Right hindlimb (tissue), 1 donor: Measurements from ENCODE around the gene BMPR2.
"Not testable (repeated sequence)": the region's sequence is repeated elsewhere in the genome, so short reads cannot be mapped to it uniquely, and the experiment has no call there.

Experiments
- DNase-seq: peaks from one replicate; pipeline ENCODE4 v3.0.0-alpha.2; 2018

The BMPR2 gene

DNA sequence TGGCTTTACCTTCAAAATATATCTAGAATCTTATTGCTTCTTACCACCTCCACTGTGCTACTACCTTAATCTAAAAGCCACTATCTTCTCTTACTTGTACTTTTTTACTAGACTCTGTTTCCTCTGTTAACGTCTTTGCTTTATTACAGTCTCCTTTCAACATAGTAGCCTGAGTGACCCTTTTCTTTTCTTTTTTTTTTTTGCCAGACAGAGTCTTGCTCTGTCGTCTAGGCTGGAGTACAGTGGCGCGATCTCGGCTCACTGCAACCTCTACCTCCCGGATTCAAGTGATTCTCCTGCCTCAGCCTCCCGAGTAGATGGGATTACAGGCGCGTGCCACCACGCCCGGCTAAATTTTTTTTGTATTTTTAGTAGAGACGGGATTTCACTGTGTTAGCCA lies 10.4 kb downstream of the BMPR2 start:
- DNase-seq = not testable (repeated sequence)

- no peak for DNase-seq
Measured at GRCh38 chr2:202387608-202388342, 11.6 kb downstream of the BMPR2 start.

GRCh38 chr2:202400941-202401340 lies 24.8 kb downstream of the BMPR2 start:
- no peak for DNase-seq

DNA sequence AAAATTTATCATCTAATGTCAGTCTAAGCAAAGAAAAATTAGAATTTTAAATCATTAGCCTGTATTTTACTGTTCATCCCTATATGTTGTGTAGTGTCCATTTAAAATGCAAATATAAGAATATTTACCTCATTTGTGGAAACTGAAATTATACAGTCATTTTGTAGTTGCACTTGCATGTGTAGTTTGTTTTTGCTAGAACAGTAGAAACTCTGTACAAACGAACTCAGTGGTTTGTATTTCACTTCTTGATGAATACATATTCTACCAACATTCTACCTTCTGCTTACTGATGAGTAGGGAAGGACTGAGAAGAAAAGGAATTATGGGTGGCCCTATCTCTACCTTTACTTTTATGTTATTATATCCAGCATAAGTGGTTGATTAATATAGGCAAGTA lies 29.7 kb downstream of the BMPR2 start:
- no peak for DNase-seq

GRCh38 chr2:202406445-202406978 lies 30.4 kb downstream of the BMPR2 start:
- no peak for DNase-seq

DNA sequence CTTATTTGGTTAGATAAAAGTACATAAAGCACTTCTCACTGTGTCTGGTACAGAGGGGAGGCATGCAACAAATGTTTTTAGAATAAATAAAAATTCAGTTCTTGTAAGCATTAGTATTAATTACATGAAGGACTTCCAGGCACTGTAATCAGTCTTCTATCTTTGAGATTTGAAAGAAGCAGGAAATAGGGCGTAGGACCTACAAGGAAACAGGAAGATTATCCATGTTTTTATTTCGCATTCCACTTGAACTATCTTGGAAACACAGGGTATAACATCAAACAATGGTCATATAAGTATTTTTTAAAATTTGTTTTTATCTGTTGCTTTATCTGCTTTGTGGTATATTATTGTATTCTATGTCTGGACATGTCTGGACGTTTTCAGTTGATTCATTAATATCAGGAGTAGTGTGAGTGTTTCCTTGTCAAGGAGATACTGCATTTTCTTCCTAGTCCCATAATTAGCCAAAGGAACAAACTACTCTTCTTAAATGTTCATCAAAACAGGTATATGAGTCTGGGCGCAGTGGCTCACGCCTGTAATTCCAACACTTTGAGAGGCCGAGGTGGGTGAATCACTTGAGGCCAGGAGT lies 32.5 kb downstream of the BMPR2 start:
- DNase-seq = no peak

GRCh38 chr2:202410092-202410491 lies 34.0 kb downstream of the BMPR2 start:
- no peak for DNase-seq

GRCh38 chr2:202411097-202411496 lies 35.0 kb downstream of the BMPR2 start:
- no peak for DNase-seq

- no peak for DNase-seq
Measured at GRCh38 chr2:202418027-202418426, 41.9 kb downstream of the BMPR2 start.

DNA sequence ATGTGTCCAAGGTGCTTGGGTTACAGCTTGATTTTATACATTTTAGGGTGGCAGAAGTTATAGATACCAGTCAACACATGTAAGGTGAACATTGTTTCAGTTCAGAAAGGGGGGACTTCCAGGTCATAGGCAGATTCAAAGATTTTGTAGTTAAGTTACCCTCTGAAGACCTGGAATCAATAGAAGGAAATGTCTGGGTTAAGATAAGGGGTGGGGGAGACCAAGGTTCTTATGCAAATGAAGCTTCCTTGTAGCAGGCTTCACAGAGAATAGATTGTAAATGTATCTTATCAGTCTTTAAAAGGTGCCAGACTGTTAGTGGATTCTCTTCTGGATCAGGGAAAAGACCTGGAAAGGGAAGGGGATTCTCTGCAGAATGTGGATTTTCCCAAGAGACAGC lies 42.4 kb downstream of the BMPR2 start:
- DNase-seq = no peak

GRCh38 chr2:202423139-202423538 lies 47.0 kb downstream of the BMPR2 start:
- no peak for DNase-seq

DNA sequence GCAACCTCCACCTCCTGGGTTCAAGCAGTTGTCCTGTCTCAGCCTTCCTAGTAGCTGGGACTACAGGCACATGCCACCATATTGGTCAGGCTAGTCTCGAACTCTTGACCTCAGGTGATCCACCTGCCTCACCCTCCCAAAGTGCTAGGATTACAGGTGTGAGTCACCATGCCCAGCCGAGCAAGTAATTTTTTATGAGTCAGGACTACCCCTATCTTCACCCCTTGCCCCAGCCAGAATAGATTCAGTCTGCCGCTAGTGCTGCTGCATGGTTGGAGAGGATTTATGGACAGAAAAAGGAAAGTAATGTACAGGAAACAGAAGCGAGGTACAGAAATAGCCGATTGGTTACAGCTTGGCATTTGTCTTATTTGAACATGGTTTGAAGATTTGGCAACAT lies 48.9 kb downstream of the BMPR2 start:
- no peak for DNase-seq

DNA sequence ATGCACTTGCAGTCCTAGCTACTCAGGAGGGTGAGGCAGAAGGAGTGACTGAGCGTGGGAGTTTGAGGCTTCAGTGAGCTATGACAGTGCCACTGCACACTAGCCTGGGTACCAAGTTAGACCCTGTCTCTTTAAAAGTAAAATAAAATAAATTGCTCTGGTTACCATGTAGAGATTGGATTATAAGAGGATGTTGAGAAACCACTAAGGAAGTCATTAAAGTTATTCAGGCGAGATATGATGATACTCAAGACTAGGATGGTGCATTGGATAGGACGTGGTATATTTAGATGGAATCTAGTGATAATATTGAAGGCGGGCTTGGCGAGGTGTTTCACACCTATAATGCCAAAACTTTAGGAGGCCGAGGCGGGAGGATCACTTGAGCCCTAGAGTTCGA lies 50.6 kb downstream of the BMPR2 start:
- no peak for DNase-seq

- DNase-seq = no peak
Measured at GRCh38 chr2:202429164-202429980, 53.2 kb downstream of the BMPR2 start.

DNA sequence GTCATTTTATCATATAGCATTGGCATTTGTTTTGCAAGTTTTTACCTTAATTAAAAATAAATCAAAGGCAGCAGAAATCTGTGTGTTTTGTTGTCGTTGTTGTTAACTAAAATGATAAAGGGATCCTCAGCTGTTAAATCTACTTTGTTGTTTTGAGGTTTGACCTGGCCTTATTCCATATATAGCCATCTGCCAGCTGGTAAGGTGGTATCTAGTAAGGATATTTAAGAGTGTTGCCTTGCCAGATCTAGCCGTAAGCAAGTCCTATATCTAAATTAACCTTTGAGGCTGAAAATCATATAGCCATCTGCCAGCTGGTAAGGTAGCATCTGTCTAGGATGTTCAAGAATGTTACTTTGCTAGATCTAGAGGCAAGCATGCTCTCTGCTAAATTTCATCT lies 56.6 kb downstream of the BMPR2 start:
- DNase-seq = no peak

DNA sequence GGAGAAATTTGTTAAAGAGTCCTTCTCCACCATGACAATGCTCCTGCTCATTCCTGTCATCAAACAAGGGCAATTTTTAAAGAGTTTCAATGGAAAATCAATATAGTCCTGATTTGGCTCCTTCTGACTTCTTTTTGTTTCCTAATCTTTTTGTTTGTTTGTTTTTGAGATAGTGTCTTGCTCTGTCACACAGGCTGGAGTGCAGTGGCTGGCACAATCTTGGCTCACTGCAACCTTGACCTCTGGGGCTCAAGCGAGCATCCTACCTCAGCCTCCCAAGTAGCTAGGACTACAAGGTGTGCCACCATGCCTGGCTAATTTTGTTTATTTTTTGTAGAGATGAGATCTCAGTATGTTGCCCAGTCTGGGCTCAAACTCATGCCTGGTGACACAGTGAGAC lies 58.3 kb downstream of the BMPR2 start:
- no peak for DNase-seq

- DNase-seq = no peak
Measured at GRCh38 chr2:202436626-202437025, 60.5 kb downstream of the BMPR2 start.

DNA sequence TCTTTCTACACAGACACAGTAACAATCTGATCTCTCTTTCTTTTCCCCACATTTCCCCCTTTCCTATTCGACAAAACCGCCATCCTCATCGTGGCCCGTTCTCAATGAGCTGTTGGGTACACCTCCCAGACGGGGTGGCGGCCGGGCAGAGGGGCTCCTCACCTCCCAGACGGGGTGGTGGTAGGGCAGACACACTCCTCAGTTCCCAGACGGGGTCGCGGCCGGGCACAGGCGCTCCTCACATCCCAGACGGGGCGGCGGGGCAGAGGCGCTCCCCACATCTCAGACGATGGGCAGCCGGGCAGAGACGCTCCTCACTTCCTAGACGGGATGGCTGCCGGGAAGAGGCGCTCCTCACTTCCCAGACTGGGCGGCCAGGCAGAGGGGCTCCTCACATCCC lies 64.0 kb downstream of the BMPR2 start:
- not testable (repeated sequence) for DNase-seq

GRCh38 chr2:202442882-202443281 lies 66.8 kb downstream of the BMPR2 start:
- no peak for DNase-seq

DNA sequence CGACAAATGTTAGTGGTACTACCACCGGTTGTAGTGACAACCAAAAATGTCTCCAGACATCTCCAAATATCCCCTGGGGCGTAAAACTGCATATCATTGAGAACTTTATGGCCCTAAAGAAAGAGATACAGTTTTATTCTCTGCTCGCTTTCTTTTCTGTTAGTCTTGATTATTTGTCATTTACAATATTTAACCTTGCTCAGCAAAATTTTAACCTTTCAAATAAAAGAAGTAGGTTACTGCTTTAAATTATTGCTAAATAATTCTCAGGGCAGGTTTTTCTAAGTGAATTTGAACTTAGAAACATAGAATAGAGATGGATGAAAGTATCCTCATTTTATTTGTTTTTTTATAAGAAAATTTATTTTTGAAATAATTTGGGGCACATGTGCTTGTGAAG lies 67.9 kb downstream of the BMPR2 start:
- DNase-seq = no peak

- no peak for DNase-seq
Measured at GRCh38 chr2:202449344-202449743, 73.2 kb downstream of the BMPR2 start.

- no peak for DNase-seq
Measured at GRCh38 chr2:202450785-202451184, 74.7 kb downstream of the BMPR2 start.

GRCh38 chr2:202452744-202453143 lies 76.6 kb downstream of the BMPR2 start:
- no peak for DNase-seq

GRCh38 chr2:202454536-202454935 lies 78.4 kb downstream of the BMPR2 start:
- DNase-seq = no peak
